ENCODE measurements around the gene AFF3.
"Not testable (repeated sequence)": the region's sequence is repeated elsewhere in the genome, so short reads cannot be mapped to it uniquely, and the experiment has no call there.

The AFF3 gene

GRCh38 chr2:100142393-100142792 is at the start of gene AFF3:
Gene AFF3 (minus strand): TSS chr2:100142590. CDS start chr2:100104454, 38,136 bp downstream.
- DNase-seq, result no peak

DNA sequence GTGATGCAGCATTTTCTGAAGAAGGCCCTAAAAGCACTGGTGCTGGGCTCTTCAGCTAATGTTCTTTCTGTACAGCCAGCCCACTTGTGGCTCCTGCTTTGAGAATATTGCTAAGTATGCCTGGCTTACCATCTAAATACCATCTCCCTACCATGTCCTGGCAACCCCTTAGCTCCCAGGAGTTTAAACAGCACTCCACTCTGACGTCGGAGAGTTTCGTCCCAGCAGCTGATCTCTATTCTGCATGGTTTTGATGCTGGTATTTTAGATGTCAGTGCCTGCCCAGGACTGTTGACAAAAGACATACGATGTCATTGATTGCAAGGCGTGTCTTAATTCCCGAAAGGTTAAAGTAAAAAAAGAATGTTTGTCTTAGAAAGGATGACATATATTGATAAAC is 47.0 kb upstream of the AFF3 start:
- DNase-seq, result no peak

- no peak for DNase-seq
These were observed 45.9 kb upstream of the AFF3 start for GRCh38 chr2:100188326-100188725.

- DNase-seq, result no peak
These were observed 43.7 kb upstream of the AFF3 start for GRCh38 chr2:100186126-100186525.

GRCh38 chr2:100185516-100185915 is 43.1 kb upstream of the AFF3 start:
- DNase-seq, result no peak

GRCh38 chr2:100185105-100185504 is 42.7 kb upstream of the AFF3 start:
- no peak for DNase-seq

DNA sequence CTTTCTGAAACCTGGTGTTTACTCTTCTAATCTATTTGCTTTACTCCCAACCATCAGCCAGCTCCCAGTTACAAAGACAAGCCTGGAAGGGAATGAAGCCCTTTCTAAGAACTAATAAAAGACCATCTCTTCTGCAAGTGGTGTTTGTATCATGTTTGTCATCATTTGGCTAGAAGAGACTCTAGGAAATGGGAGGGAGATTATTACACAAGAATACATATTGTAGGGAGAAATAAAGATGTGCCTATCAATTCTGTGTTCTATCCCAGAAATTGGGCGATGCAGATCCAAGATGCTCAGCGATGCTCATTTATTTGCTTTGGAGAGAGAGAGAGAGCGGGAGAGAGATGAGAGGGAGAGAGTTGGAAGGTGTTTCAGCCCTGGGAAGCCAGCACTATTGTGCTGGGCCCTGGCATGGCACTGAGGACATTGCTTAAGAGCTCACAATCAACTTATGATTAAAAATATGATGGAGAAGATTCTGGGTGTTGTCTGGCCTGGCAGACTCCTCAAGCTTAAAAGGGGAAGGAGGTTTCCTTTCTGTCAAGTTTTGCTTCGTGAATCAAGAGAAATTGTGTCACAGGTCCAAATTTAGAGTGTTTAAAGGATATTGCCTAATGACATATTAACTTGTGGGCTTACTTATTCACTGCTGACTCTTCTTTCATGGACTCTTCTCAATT is 41.8 kb upstream of the AFF3 start:
- no peak for DNase-seq

DNA sequence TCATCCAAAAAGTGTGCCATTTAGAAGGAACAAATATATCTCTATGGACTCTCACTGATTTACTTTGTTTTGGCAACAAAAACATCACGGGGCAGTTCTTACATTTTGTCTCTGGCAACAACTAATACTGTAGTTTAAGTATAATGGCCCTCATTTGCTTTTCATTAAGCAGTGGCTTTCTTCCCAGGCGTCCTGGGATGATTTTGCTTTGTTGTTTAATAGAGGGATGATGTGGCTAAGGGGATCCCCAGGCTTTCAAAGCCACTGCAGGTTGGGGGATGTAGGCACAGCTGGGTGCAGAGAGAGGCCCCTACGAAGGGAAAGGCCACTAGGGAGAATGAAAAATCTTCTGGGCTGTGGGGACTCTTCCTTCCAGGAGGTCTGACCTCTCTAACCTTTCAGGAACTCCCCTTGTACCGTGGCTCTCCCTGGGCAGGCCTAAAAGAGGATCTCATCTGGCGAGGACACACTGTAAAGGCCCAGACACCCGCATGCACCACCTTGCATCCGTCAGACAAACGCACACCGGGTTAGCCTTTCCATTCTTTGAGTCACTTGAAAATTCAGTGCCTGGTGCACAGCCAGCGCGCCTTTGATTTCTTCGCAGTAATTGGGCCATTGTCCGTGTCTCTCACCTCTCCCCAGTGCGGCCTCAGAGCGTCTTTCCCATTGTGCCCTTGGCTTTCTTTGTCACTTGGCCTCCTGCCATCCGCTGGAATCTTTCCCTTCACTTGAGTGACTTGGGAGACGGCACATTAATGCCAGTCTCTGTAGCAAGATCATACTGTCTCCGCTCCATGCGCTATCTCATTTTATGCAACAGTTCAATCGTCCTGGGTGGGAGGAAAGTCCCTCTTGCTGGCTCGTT is 40.3 kb upstream of the AFF3 start:
- no peak for DNase-seq

GRCh38 chr2:100180503-100180902 is 38.1 kb upstream of the AFF3 start:
- no peak for DNase-seq

GRCh38 chr2:100179806-100180205 is 37.4 kb upstream of the AFF3 start:
- no peak for DNase-seq

GRCh38 chr2:100178864-100179263 is 36.5 kb upstream of the AFF3 start:
- no peak for DNase-seq

GRCh38 chr2:100178085-100178788 is 35.8 kb upstream of the AFF3 start:
- no peak for DNase-seq

DNA sequence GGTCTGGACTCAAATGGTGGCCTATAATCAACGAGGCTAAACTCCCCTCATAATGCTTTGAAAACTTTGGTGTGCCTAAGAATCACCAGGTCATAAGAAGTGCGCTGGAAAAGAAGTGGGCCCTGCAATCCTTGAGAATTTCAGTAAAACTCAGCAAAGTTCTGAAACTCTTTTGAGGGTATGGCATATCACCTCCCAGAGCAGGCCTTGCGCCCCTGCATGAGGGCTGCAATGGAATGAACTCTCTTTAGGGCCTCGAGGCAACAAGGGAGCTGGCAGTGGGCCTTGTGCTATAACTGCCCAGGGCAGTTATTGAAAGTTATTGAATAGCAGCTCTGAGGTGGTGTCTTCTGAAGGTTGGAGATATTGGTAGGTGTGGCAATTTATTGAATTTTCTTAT is 34.5 kb upstream of the AFF3 start:
- DNase-seq, result no peak

GRCh38 chr2:100174026-100174431 is 31.6 kb upstream of the AFF3 start:
- DNase-seq, result no peak

DNA sequence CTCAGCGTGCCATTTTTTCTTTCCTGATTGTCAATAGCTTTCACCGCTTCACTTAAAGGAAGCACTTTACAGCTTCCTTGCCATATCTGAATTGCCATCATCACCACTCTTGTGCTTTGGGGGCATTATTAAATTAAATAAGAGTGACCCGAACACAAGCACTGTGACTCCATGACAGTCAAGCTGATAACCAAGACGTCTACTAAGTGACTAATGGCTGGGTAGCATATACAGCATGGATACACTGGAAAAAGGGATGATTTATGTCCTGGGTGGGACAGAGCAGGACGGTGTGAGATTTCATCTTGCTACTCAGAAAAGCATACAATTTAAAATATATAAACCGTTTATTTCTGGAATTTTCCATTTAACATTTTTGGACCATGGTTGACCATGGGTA is 24.3 kb upstream of the AFF3 start:
- DNase-seq, result no peak

DNA sequence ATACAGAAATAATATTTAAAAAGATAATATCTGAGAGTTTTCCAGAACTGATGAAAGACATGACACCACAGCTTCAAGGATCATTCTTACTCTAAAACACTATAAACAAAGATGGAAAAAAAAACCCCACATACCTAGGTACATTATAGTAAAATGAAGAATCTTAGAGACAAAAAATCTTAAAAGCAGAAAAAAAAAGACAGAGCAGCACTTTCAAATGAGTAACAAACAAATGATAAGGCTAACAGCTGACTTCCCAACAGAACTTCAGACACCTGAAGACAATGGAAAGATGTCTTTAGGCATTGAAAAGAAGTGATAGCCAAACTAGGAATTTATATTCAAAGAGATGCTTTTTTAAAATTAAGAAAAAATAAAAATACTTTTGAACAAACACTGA is 21.2 kb upstream of the AFF3 start:
- DNase-seq, result no peak

GRCh38 chr2:100161945-100162620 is 19.7 kb upstream of the AFF3 start:
- no peak for DNase-seq

DNA sequence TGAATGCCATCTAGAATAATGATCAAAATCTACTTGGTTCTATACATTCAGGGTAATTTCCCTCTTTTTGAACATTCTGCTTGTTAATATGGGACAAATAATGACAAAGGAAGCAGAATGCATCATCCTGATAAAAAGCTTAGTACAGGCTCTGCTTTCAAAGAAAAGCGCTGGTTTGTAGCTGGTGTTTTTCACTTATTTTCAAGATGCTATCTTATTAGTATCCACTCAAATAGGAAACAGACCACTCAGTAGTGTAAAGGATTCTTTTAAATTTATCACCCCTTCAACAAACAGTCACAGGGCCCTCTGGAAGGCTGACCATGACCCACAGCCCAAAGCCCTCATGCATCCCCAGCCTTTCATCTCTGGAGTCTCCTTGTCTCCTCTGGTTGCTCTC is 18.0 kb upstream of the AFF3 start:
- no peak for DNase-seq

DNA sequence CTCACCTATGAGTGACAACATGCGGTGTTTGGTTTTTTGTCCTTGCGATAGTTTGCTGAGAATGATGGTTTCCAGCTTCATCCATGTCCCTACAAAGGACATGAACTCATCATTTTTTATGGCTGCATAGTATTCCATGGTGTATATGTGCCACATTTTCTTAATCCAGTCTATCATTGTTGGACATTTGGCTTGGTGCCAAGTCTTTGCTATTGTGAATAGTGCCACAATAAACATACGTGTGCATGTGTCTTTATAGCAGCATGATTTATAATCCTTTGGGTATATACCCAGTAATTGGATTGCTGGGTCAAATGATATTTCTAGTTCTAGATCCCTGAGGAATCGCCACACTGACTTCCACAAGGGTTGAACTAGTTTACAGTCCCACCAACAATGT is 9.4 kb upstream of the AFF3 start:
- not testable (repeated sequence) for DNase-seq

GRCh38 chr2:100151310-100151709 is 8.9 kb upstream of the AFF3 start:
- DNase-seq, result no peak

GRCh38 chr2:100148883-100149282 is 6.5 kb upstream of the AFF3 start:
- DNase-seq, result no peak

- DNase-seq, result no peak
These were observed 4.2 kb upstream of the AFF3 start for GRCh38 chr2:100146657-100146960.

DNA sequence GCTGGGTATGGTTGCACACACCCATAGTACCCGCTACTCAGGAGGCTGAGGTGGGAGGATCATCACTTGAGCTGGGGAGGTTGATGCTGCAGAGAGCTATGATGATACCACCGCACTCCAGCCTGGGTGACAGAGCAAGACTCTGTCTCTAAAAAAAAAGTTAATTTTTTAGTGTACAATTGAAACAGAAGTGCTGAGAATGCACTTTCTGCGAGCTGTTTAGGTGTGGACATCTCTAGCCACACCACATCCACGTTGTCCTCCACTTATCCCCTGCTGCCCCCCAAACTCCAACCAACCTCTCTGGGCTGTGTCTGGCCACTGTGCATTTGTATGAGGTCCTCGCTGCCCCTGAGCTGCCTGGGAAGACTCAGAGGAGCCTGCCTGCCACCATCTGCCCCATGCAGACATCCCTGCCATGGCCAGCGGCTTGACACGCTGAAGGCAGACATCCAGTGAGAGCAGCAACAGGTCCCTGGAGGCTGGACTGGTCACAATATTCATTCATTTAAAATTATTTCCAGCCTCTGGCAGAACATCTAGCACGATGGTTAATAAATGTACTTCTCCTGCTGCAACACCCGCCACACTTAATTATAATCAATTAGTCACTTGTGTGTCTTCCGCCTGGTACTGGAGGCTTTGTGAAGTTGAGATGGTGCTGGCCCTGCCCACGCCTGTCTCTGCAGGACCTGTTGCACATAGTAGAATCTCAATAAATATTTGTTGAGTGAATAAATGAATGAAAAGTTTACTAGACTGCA is 3.7 kb upstream of the AFF3 start:
- DNase-seq, result no peak

All from NCI-H1417 treated with DMSO at 0.1 percent for 48 hours (cell line).